Measurements from ENCODE around the gene NAA40.

DNA sequence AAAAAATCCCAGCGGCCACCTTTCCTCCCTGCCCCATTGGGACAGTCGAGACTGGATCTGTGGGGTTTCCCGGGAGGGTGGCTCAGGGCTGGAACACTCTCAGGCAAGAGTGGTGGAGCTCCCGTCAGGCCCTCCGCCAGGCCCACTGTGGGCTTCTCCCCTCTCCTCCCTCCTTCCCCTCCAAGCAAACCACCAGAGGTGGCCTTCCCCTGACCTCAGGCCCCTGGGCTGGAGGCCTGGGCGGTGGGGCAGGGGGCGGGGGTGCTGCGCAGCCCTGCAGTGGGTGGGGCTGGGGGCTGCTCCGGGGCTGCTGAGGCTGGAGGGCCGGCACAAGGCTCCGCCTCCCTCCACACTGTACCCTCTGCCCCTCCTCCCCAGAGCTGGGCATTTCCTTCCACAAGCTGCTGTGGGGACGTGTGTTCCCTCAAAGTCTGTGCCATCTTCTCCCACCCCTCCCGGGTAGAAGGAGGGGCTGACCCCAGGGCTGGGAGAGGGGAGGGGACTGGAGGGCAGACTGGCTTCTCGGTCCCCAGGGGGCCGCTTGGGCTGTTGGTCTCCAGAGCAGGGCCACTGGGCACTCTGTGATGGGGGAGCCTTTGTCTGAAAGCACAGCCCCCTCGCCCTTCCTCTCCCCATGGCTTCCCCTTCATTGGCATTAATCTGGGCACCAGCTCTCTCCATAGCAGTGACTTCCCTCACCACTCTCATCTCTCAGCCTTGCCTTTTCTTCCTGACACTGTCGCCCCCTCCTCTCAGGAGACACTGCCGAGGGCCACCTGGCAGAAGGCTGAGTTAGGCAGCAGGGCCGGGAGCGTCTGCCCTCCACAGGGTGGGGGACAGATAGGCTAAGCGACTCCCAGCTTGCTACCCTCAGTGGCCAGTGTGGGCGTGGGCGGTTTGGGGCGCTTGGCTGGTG is 29.0 kb upstream of the NAA40 start:
- TF ChIP-seq BHLHE40 (IDR thresholded peaks at IDR 0.05; ENCODE audit: borderline replicate concordance) = no peak
- no peak for TF ChIP-seq HDGF (IDR thresholded peaks at IDR 0.05; ENCODE audit: borderline replicate concordance)
- TF ChIP-seq SP1 (IDR thresholded peaks at IDR 0.05) = no peak
- TF ChIP-seq FOXK2 (IDR thresholded peaks at IDR 0.05) = no peak
- no peak for TF ChIP-seq FOXM1 (IDR thresholded peaks at IDR 0.05; ENCODE audit: borderline replicate concordance)
- no peak for TF ChIP-seq NFRKB (IDR thresholded peaks at IDR 0.05)
- TF ChIP-seq ZNF384 (IDR thresholded peaks at IDR 0.05) = no peak
- TF ChIP-seq ARNT (IDR thresholded peaks at IDR 0.05) = no peak
- TF ChIP-seq SUZ12 (IDR thresholded peaks at IDR 0.05) = no peak
- no peak for TF ChIP-seq FOXA1 (IDR thresholded peaks at IDR 0.05)
- TF ChIP-seq ELF4 (IDR thresholded peaks at IDR 0.05) = no peak
- no peak for TF ChIP-seq CTBP1 (IDR thresholded peaks at IDR 0.05; ENCODE audit: borderline replicate concordance)

Measured in HEK293T (cell line).